ENCODE measurements around the gene DENND1A.
"Not testable (repeated sequence)": the region's sequence is repeated elsewhere in the genome, so short reads cannot be mapped to it uniquely, and the experiment has no call there.

Gene DENND1A

DNA sequence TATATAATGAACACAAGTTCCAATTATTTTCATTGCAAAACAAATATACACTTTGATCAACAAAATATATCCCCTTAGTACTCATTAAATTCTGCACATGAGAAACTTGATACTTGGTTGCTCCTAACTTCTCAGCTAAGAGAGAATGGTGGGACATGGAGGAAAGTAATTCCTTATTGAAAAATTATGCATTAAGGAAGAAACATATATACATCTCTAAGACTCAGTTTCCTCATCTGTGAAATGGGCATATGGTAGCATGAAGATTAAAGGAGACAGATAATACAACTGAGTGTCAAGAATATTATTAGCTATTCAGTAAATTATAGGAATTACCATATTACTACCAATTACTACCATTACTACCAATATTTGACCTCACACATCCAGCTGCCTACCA lies 488.2 kb downstream of the DENND1A start:
- no peak for DNase-seq

DNA sequence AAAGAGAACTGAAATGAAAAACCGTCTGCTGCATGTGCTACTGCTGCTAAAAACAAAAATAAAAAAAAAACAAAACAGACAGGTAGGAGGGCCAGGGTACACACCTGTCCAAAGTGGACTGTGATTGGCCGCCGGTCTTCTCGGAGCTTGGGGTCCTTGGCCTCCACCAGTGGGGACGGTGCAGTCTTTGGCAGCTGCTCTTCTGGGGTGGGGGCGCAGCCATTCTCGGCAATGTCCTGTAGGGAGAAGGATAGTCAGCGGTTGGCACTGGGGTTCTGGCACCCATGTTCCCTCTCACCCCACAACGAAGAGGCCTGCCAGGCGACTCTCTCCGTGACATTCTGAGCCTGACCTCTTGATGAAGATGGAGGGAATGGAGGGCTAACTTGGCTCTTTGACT lies 489.7 kb downstream of the DENND1A start:
- no peak for DNase-seq

DNA sequence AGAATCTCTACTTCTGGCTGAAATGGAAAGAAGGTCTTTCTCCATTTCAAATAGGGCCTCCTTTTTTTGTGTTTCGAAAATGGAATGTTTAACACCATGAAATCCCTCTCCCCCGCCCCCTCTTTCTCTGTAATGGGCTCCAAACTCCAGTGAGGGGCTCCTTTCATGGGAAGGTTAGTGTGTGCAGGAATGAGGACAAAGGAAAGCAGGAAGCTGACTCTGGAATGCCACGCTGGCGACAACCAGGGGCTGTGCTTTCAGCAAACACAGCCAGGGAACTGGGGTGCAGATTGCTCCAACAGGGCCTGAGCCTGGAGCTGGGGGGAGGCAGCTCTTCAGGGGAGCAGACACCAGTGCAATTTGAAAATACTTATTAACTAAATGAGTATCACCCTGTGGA lies 491.1 kb downstream of the DENND1A start:
- no peak for DNase-seq

DNA sequence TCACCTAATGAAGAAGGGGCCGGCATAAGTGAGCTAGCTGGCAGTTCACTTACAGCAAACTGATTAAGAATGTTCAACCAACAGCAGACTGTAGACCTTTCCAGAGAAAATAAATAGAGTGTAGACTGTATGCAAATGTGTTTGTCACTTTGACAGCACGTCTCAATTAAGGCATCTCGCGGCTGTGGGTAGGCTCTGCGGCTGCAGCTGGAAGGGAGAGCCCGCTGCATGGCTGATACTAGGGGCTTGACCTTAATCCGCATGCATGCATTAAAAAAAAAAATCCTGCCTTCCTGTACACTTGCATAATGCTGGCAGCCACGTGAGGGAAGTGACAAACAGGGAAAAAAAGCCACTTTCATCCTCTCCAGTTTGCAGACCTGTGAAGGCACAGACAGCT lies 491.6 kb downstream of the DENND1A start:
- DNase-seq: no peak

DNA sequence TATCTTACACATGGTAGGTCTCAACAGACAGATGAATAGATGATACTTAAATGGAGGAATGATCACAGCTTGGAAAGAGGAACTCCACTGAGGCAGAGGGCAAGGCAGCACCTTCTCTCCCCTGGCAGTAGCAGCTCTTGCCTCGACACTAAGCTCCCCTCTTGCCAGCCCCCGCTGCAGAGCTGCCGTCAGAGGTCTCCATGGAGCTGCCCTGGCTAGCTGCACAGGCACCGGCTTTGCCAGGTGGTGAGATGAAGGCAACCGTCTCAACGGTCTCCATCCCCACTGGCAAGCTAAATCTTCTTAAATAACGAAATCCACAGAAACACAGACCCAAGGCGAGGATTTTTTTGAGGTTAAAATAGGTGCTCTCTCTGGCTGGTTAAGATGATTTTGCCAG lies 492.7 kb downstream of the DENND1A start:
- no peak for DNase-seq

DNA sequence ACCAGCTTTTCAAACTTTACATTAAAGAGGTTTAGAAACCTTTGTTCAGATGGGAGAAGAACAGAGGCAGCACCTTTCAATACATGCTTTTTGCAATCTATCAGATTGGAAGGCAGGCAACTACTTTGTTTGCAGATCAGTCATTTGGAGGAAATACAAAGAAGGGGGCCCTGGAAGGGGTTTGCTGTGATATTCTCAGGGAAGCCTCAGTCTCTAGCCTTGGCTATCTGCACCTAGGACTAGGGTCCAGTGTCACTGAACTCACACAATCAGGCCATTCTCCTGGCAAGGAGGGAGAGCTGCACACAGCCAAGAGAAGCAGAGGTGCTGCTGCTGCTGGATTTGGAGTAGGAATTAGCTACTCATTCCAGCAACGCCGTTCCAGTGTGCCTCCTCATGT lies 494.5 kb downstream of the DENND1A start:
- no peak for DNase-seq

DNA sequence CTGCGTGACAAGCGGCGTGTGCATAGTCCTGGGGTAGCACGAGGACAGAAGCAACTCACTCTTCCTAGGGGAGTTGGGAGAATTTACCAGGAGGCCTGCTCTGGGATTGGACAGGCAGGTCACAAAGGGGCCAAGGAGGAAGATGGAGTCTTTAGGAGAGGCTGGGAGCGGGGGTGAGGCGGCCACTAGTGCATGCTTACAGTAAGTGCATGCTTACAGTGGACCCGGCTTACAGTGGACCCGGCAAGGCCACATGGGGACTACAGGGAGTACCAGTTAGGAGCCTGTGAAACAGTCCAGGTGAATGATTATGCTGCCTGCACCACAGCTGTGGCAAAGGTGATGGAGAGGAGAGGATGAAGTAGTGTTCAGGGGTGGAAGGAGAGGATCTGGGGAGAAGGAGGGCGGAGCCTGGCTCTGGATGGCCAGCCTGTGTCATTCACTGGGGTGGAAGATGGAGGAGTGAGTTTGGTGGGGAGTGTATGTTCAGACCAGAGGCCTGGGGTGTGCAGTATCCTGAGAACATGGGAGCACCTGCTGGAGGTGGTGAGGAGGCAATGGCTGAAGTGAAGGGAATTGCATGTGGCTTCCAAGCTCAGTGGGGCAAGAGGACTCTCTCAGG lies 495.2 kb downstream of the DENND1A start:
- DNase-seq: no peak

DNA sequence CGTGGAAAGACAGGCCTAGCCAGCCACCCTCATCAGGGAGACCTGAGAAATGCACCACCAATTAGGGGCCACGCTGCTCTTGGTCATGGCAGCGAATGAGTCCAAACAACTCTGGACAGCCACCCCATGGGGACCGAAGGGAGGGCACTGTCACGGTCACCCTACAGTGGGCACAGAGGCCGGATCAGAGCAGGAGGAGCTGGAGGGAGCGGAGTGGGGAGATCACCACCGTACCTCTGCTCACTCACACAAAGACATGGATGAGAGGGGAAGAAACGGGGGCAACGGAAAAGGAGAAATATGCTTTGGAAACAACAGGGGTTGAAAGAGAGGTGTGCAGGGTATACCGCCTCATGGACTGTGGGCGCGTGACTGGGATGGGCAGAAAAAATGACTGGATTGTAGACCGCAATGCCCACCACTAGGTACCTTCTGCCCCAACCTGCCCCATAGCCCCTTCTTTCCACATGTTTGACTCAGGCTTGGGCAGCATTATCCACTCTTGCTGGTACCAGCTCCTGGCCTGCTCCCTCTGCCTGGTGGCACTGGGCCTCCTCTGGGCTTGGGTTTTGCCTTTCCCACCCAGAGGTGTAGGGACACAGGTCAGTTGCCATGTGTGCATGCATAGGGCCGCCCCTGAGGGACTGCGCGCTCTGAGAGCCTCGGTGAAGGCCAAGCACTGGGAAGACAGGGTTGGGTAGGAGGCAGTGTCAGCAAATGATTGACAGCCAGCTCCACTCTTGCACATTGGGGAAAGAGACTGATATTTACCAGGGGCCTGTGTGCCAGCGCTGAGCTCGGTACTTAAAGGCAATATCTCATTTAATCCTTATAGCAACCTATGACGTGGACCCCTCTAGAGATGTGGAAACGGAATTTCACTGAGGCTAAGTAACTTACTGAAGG lies 497.3 kb downstream of the DENND1A start:
- no peak for DNase-seq

DNA sequence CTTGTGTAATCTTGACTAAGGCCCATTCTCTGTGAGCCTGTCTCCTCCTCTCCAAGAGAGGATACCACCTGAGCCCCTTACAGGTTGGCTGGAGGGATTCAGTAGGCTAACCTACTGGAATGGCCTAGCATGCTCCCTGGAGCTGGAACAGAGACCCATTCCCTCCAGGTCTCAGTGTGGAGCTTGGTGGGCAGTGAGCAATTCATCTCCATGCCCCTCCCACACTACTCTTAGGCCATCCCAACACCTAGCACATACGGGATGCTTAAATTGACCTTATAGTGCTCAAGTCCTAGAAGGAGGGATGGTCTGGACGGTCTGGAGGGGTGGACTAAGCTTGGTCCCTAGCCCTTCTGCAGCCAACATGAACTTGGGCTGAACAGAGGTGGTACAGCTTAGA lies 498.3 kb downstream of the DENND1A start:
- DNase-seq: no peak

DNA sequence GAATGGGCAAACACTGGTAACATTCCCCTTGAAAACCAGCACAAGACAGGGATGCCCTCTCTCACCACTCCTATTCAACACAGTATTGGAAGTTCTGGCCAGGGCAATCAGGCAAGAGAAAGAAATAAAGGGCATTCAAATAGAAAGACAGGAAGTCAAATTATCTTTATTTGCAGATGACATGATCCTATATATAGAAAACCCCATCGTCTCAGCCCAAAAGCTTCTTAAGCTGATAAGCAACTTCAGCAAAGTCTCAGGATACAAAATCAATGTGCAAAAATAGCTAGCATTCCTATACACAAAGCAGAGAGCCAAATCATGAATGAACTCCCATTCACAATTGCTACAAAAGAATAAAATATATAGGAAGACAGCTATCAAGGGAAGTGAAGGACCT lies 501.5 kb downstream of the DENND1A start:
- not testable (repeated sequence) for DNase-seq

DNA sequence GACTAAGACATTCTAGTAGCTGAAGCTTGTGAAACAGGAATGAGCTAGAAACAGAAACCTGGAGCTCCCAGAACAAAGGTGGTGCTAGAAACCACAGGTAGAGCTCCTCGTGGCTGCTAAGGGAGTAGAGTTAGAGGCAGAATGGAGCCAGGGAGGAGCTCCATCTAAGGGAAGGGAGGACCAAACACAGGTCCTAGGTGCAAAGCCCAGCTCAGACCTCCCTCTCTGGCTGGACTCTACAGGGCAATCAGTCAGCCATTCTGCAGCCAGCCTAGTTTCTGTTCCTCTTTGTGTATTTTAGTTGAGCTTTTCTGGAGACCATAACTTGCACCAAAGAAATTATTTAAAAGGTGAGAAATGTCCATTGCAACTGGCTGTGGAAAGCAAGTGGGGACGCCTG lies 503.5 kb downstream of the DENND1A start:
- DNase-seq: no peak

DNA sequence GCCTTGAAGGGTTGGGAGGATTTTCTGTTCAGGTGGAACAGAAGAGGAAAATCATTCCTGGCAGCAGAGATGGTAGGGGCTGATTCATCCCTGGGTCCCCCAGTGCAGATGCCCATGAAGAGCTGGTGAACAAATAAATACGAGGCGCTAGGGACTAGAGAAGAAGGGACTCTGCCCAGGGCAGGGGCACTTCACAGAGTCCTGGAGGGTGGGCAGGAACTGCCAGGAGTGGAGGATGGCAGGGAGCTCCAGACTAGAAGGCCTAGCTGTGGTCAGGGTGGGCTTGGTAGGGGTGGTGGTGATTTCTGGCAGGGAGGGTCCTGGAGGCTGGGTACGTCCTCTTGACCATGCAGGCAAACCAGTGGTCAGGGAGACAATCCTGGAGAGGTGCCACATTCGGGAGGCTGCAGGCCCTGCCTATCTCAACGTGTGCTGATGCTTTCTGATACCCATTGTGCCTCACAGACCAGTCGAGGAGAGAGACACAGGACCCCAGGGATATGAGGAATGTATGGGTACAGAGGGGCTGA lies 504.0 kb downstream of the DENND1A start:
- DNase-seq: no peak

DNA sequence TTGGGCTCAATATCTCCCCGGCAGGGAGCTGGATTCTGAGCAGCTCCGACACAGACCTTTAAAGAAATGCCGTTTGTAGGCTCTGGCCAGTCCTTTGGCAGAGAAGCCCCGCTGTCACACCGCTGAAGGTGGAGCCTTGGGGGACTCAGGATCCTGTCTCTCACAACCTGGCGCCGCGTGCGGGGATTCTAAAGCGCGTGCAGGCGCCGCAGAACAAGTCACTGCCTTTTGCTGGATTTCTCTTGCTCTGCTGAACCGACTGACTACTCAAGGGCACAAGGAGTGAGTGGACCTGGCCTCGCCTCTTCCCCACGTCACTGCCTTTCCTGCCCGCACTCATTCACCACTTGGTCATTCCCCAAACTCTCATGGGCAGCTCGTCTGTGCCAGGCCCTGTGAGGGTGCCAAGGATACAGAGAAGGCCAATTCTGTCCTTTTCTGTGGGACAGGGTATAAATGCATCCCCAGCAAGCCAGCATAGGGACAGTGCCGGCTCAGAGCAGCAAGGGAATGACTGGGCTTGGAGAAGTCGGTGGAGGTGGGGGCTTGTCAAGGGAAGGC lies 504.6 kb downstream of the DENND1A start:
- peak; percentile 9 for DNase-seq

DNA sequence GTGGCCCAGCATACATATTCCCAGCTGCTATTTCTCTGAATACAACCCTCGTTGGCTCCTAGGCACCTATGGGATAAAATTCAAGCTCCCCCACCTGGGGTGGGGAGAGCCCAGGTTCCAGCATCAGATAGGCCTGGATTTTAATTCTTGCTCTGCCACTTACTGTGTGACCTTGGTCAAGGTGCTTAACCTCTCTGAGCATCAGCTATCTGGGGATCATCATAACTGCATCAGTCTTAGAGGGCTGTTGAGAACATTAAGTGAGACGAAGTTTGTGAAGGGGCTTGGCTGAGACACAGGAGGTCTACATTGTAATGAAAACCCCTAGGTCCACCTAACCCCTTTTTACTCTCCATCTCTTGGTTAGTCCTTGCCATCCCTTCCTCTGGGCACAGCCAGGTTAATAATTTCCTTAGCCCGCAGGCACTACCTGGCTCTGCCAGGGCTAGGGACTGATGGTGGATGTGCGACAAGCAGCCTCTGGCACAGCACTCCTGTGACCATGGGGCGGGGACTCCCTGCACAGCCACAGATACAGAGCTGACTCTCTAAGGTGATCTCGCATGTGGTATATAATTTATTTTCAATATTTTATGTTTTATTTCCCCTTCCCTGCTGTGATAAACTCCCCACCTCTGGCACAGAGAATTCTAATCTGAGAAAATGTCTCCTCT lies 505.2 kb downstream of the DENND1A start:
- no peak for DNase-seq

DNA sequence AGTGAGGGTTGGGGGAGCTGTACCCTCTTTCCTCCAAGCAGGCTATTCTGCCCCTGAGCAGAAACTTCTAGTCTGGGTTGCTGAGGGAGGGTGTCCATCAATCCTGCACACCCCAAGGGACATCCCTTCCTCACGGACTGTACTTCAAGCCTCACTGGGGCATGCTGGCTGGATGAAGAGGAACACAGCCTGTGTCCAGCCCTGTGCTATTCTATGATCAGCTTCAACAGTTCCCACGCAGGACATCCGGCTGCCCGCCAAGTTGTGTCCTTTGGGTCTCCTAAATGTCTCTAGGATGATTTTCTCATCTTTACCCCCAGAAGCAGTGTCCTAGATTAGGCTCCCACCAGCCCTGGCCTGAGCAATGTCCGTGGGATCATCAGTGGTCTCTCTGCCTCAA lies 505.8 kb downstream of the DENND1A start:
- peak; percentile 20 for DNase-seq

DNA sequence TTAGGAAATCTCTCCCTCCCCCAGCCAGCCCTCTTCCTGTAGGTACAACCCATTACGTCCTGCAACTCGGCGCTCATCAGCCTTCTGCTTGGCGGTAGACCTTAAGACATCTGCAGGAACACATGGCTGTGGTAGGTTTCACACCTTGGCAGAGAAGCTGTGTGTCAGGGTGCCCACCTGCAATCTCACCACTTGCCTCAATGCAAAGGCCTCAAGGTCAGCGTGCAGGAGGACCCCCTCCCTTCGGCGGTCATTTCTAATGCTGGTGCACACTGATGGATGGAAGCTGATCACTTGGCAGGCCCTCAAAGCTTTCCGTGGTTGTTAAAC lies 506.6 kb downstream of the DENND1A start:
- DNase-seq: no peak

DNA sequence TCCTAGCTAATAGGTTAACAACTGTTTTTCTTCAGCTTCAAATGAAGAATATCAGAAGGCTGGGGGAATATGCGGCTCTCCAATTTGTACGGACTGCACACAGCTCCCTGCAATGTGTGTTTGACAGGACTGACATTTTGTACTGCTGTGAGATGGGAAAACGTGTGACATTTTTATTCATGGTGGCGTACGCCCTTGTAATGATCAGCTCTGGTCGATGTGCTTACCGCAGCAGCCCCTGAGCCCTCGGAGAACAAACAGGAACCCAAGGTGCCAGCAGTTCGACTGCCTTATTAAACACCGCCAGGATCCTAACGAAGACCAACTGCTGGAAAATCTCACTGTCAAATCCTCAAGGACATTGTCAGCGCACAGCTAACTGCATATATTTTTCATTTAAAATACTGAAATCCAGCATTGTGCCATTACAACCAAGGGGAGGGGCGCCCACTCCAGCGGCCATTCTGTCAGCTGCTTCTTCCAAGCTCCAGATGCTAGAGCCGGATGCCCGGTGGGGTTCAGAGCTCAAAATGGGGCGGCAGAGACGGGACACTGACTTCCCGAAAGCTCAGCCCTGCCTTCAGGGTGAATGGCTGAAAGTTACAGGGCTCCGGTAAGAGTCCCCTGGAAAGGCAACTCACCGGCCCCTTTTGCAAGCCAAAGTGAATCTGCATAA lies 507.2 kb downstream of the DENND1A start:
- no peak for DNase-seq

DNA sequence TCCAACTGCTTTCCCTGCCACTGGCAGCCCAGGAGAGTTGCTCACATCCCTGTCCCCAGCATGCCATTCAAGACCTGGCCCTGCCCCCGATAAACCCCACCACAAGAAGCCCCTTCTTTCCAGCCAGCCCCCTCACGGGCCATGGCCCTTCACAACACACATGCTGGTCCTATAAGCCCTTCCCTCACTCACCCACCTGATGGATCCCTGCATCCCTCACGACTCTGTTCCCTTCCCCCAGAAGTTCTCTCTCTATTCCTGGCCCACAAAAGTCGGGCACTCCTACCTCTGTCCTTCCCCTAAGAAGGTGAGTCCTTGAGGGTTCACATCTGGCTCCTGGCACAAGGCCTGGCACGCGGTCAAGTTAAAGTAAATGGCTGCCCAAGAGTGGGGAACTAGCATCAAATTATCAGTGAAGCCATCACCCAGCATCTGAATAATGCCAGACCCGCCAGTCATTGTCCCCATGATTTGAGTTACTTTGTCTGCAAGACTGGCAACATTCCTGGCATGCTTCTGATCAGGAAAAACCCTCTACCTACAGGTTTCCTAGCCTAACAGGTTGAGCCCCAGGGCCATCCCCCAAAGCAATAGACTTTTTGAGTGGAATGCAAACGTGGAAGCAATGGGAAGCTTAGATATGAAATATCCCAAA lies 508.0 kb downstream of the DENND1A start:
- DNase-seq: peak; percentile 11

DNA sequence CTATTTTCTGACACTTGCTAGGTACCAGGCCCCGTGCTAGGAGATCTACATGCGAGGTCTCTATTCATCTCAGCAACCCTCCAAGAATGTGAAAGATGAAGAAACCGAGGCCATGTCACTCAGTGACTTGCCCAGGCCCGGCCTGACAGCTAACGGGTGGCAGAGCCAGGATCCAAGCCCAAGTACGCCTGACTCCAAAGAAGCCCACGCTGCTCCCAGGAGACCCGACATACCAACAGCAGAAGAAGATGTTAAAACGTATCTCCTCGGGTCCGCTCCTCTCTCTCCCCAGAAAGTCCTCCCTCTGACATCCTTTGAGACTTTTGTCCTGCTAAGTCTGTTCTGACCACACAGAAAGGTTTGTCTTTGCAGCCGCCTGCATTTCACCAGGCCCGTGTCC lies 508.7 kb downstream of the DENND1A start:
- no peak for DNase-seq

DNA sequence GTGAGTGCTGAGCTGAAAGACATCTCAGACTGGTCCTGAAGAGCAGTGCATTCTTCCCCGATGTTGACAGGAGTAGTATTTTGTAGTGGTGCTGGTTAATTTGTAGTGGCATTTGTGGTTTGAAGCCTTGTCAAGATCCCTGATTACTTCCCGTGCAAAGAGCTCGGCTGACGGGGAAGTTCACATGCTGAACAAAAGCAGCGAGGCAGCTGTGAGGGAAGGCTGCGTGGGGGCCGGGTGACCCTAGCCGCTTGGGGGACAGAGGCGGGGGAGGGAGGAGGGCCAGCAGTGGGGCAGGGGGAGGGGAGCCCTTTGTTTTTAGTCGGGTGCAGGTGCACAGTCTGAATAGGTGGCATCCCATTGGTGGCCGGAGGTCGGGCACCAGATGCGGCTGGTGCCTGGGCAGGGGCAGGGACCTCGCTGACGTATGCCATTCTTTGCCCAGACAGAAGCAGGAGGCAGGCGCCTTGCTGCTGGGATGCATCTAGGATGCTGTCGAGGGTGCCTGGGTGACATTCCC lies 509.3 kb downstream of the DENND1A start:
- DNase-seq: no peak

DNA sequence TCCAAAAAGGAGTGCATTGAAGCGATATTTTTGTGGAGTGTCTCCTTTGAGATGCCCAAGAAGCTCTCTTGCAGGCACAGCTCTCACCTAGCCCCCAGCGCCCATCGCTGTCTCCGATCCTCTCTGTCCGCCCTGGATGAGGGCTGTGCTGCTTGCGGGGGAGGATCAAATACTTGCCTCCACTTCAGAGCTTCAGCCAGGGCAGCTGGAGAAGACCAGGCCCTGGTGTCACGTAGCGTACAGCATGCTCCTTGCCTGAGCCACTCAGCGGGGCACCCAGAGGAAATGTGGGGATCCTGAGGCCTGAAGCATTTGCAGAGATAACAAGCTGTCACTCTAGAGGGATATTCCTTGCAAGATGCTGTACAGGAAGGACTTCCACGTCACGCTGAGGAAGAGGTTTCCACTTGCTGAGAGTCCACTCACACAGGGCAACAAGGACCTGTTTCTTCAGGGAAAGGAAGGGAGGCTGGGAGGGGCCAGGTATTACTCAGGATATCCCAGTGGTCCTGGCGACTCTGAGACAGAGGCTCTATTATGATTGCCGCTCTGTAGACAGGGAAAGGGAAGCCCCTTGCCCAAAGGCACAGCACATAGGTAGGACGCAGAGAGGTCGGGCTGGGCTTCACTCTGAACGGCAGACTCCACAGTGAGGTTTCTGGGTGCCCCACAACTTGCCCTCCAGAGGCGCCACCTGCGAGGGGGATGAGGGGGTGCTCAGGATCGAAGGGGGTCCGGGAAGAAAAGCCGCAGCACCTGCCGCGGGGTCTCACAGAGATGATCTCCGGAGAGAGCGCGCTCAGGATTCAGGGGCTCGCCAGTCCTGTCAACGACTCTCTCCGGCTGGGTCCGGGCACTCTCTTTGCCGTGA lies 510.0 kb downstream of the DENND1A start:
- no peak for DNase-seq

Measured in right hindlimb (tissue), 1 donor.